Type B pancreatic cell (in vitro differentiated cells): ENCODE results near the gene TCFL5. TPM values are rescaled to one million over a fixed set of nuclear protein-coding genes. Genes with fewer than 3 reads are reported as not detected.

Source experiments
- DNase-seq: peaks from one replicate; pipeline ENCODE4 v3.0.0; 2021; ENCODE audit warnings: mixed read lengths; ENCODE audit not compliant: unreplicated experiment; ENCODE audit errors: extremely low spot score
- H3K27ac Mint-ChIP-seq: 2 replicates; pipeline ENCODE4 v1.8.0; 2021; ENCODE audit warnings: mild to moderate bottlenecking, mixed read lengths
- H3K27me3 Mint-ChIP-seq: 2 replicates; pipeline ENCODE4 v1.8.0; 2021; ENCODE audit warnings: mixed read lengths
- H3K36me3 Mint-ChIP-seq: 2 replicates; pipeline ENCODE4 v1.8.0; 2021; ENCODE audit warnings: mixed read lengths
- H3K4me1 Mint-ChIP-seq: one replicate; pipeline ENCODE4 v1.8.0; 2021; ENCODE audit warnings: mixed read lengths; ENCODE audit not compliant: unreplicated experiment
- H3K4me3 Mint-ChIP-seq: 2 replicates; pipeline ENCODE4 v1.8.0; 2021; ENCODE audit warnings: mild to moderate bottlenecking, mixed read lengths
- H3K9me3 Mint-ChIP-seq: 2 replicates; pipeline ENCODE4 v1.8.0; 2021; ENCODE audit warnings: mixed read lengths
- CTCF ChIP-seq: fragments of 200-600 bp; sonication (generic); conservative IDR thresholded peaks from 2 replicates; pipeline ENCODE4 v1.5.0; 2021; ENCODE audit warnings: antibody characterized with exemption, mild to moderate bottlenecking
- total RNA-seq: library from RNA; stranded (reverse); gene quantifications from 2 replicates; pipeline ENCODE4 v1.2.1, GENCODE V29; 2021; ENCODE audit warnings: low replicate concordance

Gene TCFL5
- total RNA-seq, 1 donor from 2014 or later = 11.8 TPM

GRCh38 chr20:62808211-62808865, 53.3 kb downstream of the TCFL5 start:
- H3K9me3 Mint-ChIP-seq = no peaks in the 10 kb centered on the region
- peak; percentile 84 for DNase-seq
- peaks cover 7% of the 10 kb centered on the region for H3K4me1 Mint-ChIP-seq
- H3K36me3 Mint-ChIP-seq = no peaks in the 10 kb centered on the region
- peaks cover 3% of the 10 kb centered on the region for H3K27me3 Mint-ChIP-seq
- peak; percentile 95 for TF ChIP-seq CTCF
- H3K4me3 Mint-ChIP-seq = peak overlapping the region; percentile 78
- H3K27ac Mint-ChIP-seq = no peak overlapping the region

GRCh38 chr20:62807444-62808210, 54.0 kb downstream of the TCFL5 start:
- no peaks in the 10 kb centered on the region for H3K36me3 Mint-ChIP-seq
- DNase-seq = no peak
- TF ChIP-seq CTCF = no peak
- peaks cover 13% of the 10 kb centered on the region for H3K4me1 Mint-ChIP-seq
- peak overlapping the region; percentile 44 for H3K4me3 Mint-ChIP-seq
- H3K27me3 Mint-ChIP-seq = peaks cover 3% of the 10 kb centered on the region
- no peaks in the 10 kb centered on the region for H3K9me3 Mint-ChIP-seq
- no peak overlapping the region for H3K27ac Mint-ChIP-seq

- no peak overlapping the region for H3K27ac Mint-ChIP-seq
- no peak for DNase-seq
- peaks cover 3% of the 10 kb centered on the region for H3K27me3 Mint-ChIP-seq
- no peak for TF ChIP-seq CTCF
- peak overlapping the region; percentile 82 for H3K4me3 Mint-ChIP-seq
- H3K36me3 Mint-ChIP-seq = no peaks in the 10 kb centered on the region
- peaks cover 13% of the 10 kb centered on the region for H3K4me1 Mint-ChIP-seq
- H3K9me3 Mint-ChIP-seq = no peaks in the 10 kb centered on the region
These were observed 55.1 kb downstream of the TCFL5 start for GRCh38 chr20:62806383-62807050.

GRCh38 chr20:62805711-62806382, 55.8 kb downstream of the TCFL5 start:
- peak overlapping the region; percentile 82 for H3K4me3 Mint-ChIP-seq
- H3K4me1 Mint-ChIP-seq = peaks cover 13% of the 10 kb centered on the region
- H3K27ac Mint-ChIP-seq = peak overlapping the region; percentile 43
- no peak for DNase-seq
- no peak for TF ChIP-seq CTCF
- no peaks in the 10 kb centered on the region for H3K9me3 Mint-ChIP-seq
- H3K36me3 Mint-ChIP-seq = no peaks in the 10 kb centered on the region
- H3K27me3 Mint-ChIP-seq = peaks cover 3% of the 10 kb centered on the region

GRCh38 chr20:62805155-62805710, 56.4 kb downstream of the TCFL5 start:
- peak overlapping the region; percentile 82 for H3K4me3 Mint-ChIP-seq
- no peaks in the 10 kb centered on the region for H3K9me3 Mint-ChIP-seq
- H3K27me3 Mint-ChIP-seq = peaks cover 3% of the 10 kb centered on the region
- TF ChIP-seq CTCF = no peak
- peaks cover 2% of the 10 kb centered on the region for H3K36me3 Mint-ChIP-seq
- H3K27ac Mint-ChIP-seq = no peak overlapping the region
- DNase-seq = no peak
- peaks cover 13% of the 10 kb centered on the region for H3K4me1 Mint-ChIP-seq
